Brain microvascular endothelial cell (primary cell): ENCODE measurements around the gene LPAR5.
A peak's percentile ranks its signal among the peaks of the same experiment; 100 is the strongest.

Experiments used
- DNase-seq: peaks from one replicate; pipeline ENCODE4 v3.0.0-alpha.2; 2020
- H3K27ac ChIP-seq: fragments of 250-450 bp; sonication (Bioruptor Pico); 2 replicates; pipeline ENCODE4 v1.5.1; 2020; ENCODE audit warnings: mild to moderate bottlenecking, moderate library complexity
- H3K27me3 ChIP-seq: fragments of 250-450 bp; sonication (Bioruptor Pico); replicated peaks from 2 replicates; pipeline ENCODE4 v1.5.1; 2020; ENCODE audit warnings: mild to moderate bottlenecking
- H3K36me3 ChIP-seq: fragments of 250-450 bp; sonication (Bioruptor Pico); replicated peaks from 2 replicates; pipeline ENCODE4 v1.5.1; 2020; ENCODE audit warnings: mild to moderate bottlenecking
- H3K4me3 ChIP-seq: 2 replicates; pipeline ENCODE4 v1.5.1; 2011; ENCODE audit warnings: low read depth, mild to moderate bottlenecking, control low read depth, low read length, moderate library complexity
- CTCF ChIP-seq: IDR thresholded peaks from 2 replicates; pipeline ENCODE4 v1.5.1; 2011; ENCODE audit warnings: low read depth, mild to moderate bottlenecking, moderate library complexity, low read length, control low read depth, inconsistent platforms; ENCODE audit errors: missing control alignments
- in situ Hi-C: cut with HindIII; loops from 2 replicates; pipeline ENCODE4 v1.10.0; 2017; ENCODE audit warnings: low sequenced_read_pairs, low pct_ligation_motif_present

Gene LPAR5

GRCh38 chr12:6652391-6652790 is 16.6 kb upstream of the LPAR5 start:
- Histone ChIP-seq H3K27ac (no peak overlapping the region), H3K4me3 (no peak overlapping the region), H3K27me3 (no peaks in the 10 kb centered on the region), H3K36me3 (peaks cover 38% of the 10 kb centered on the region)
- no peak for DNase-seq
- in situ Hi-C loops: no loop called here
- TF ChIP-seq CTCF: no peak

GRCh38 chr12:6650832-6651231 is 15.1 kb upstream of the LPAR5 start:
- in situ Hi-C loops: no loop called here
- Histone ChIP-seq H3K27me3 (no peaks in the 10 kb centered on the region), H3K4me3 (no peak overlapping the region), H3K36me3 (peaks cover 30% of the 10 kb centered on the region), H3K27ac (no peak overlapping the region)
- TF ChIP-seq CTCF: no peak
- no peak for DNase-seq

- in situ Hi-C loops: no loop called here
- no peak for TF ChIP-seq CTCF
- DNase-seq: no peak
- Histone ChIP-seq H3K4me3 (peak within 1 kb of the TSS; percentile 43), H3K36me3 (peaks cover 16% of the 10 kb centered on the region), H3K27ac (no peak within 1 kb of the TSS), H3K27me3 (no peaks in the 10 kb centered on the region)
Observed at GRCh38 chr12:6647083-6647604, 11.4 kb upstream of the LPAR5 start, which contains the start of gene ACRBP. Gene ACRBP, minus strand, starts transcription at chr12:6647432. Its CDS starts 66 bp downstream, at chr12:6647366.

- in situ Hi-C loops: no loop called here
- H3K27me3 ChIP-seq: no peaks in the 10 kb centered on the region
- TF ChIP-seq CTCF: no peak
- peaks cover 13% of the 10 kb centered on the region for H3K36me3 ChIP-seq
- DNase-seq: no peak
- peak overlapping the region; percentile 43 for H3K4me3 ChIP-seq
- H3K27ac ChIP-seq: no peak overlapping the region
Observed at GRCh38 chr12:6646276-6647082, 10.7 kb upstream of the LPAR5 start.

GRCh38 chr12:6644903-6645302 is 9.1 kb upstream of the LPAR5 start:
- Histone ChIP-seq H3K4me3 (no peak overlapping the region), H3K36me3 (peaks cover 2% of the 10 kb centered on the region), H3K27me3 (no peaks in the 10 kb centered on the region), H3K27ac (no peak overlapping the region)
- peak; percentile 46 for TF ChIP-seq CTCF
- DNase-seq: no peak
- in situ Hi-C loops: no loop called here

- Histone ChIP-seq H3K36me3 (peaks cover 2% of the 10 kb centered on the region), H3K27me3 (no peaks in the 10 kb centered on the region), H3K4me3 (no peak overlapping the region), H3K27ac (no peak overlapping the region)
- in situ Hi-C loops: no loop called here
- TF ChIP-seq CTCF: no peak
- no peak for DNase-seq
Observed at GRCh38 chr12:6644257-6644596, 8.5 kb upstream of the LPAR5 start.
